Endothelial cell of umbilical vein (primary cell): ENCODE measurements around the gene CST8. TPM values are rescaled to one million over a fixed set of nuclear protein-coding genes. Genes with fewer than 3 reads are reported as not detected.

ENCODE experiments used
- BruUV-seq: library from RNA; stranded (reverse); fragments of 400-500 nt; replicated peaks from 2 replicates; lab custom pipeline; 2021; lab: Mats Ljungman, UMichigan
- CTCF ChIA-PET: fragments of 300-600, 350-600 bp; sonication (Branson Sonifier 250); formaldehyde crosslinking; loops from one replicate; lab custom pipeline; 2021; ENCODE audit warnings: antibody characterized with exemption, inconsistent platforms; lab: Charles Lee
- POLR2A ChIA-PET: fragments of 300-600, 350-600 bp; sonication (Branson Sonifier 250); formaldehyde crosslinking; loops from one replicate; lab custom pipeline; 2021; ENCODE audit warnings: antibody characterized with exemption, inconsistent platforms; lab: Charles Lee
- DNase-seq: peaks from one replicate; pipeline ENCODE4 v3.0.0-alpha.2; 2011; ENCODE audit warnings: low read depth, low spot score
- FAIRE-seq: peaks from 2 replicates; lab custom pipeline; 2011; peaks lifted over from hg19 to GRCh38; lab: Jason Lieb, UNC
- H2AFZ ChIP-seq: 2 replicates; pipeline ENCODE4 v1.6.0; 2012; ENCODE audit warnings: low read depth, low read length, control low read depth, inconsistent platforms
- H3K27ac ChIP-seq: 2 replicates; pipeline ENCODE4 v1.5.1; 2011; ENCODE audit warnings: low read depth, mild to moderate bottlenecking, control low read depth, low read length, moderate library complexity; ENCODE audit not compliant: insufficient read depth
- H3K27me3 ChIP-seq, 2 experiments: 2 replicates each; pipeline versions ENCODE4 v1.6.0 to v1.6.1; 2011; ENCODE audit warnings: low read length in 2 of 2, mixed read lengths in 1 of 2; ENCODE audit not compliant: control insufficient read depth in 2 of 2, insufficient read depth in 2 of 2
- H3K36me3 ChIP-seq, 2 experiments: 2 replicates in 1 of 2; 3 replicates in 1 of 2; pipeline ENCODE4 v1.5.1; 2011; ENCODE audit warnings: low read length in 2 of 2, mild to moderate bottlenecking in 1 of 2, moderate library complexity in 1 of 2; ENCODE audit not compliant: control insufficient read depth in 2 of 2, insufficient read depth in 2 of 2; ENCODE audit errors: extremely low read depth in 1 of 2
- H3K4me1 ChIP-seq: 3 replicates; pipeline ENCODE4 v1.5.1; 2011; ENCODE audit warnings: mild to moderate bottlenecking, low read length; ENCODE audit not compliant: control insufficient read depth, insufficient read depth; ENCODE audit errors: extremely low read depth
- H3K4me2 ChIP-seq: 2 replicates; pipeline ENCODE4 v1.6.1; 2011; ENCODE audit warnings: low read length, control low read depth, mixed read lengths; ENCODE audit not compliant: insufficient read depth
- H3K4me3 ChIP-seq, 3 experiments: fragments of 200-600 bp in 1 of 3; sonication (generic), shearing (Covaris generic) in 1 of 3; replicated peaks in 1 of 3; 2 replicates each; pipeline ENCODE4 v1.5.1; 2011 to 2016; ENCODE audit warnings: control low read depth in 3 of 3, low read length in 3 of 3, mild to moderate bottlenecking in 2 of 3, inconsistent platforms in 1 of 3, low read depth in 1 of 3, moderate library complexity in 1 of 3; ENCODE audit not compliant: insufficient read depth in 1 of 3
- H3K79me2 ChIP-seq: 2 replicates; pipeline ENCODE4 v1.6.0; 2012; ENCODE audit warnings: low read length, inconsistent platforms; ENCODE audit not compliant: control insufficient read depth, insufficient read depth
- H3K9ac ChIP-seq: replicated peaks from 2 replicates; pipeline ENCODE3; 2011; ENCODE audit warnings: low read length, control low read depth; ENCODE audit not compliant: insufficient read depth; ENCODE audit errors: extremely low read depth
- H3K9me1 ChIP-seq: replicated peaks from 3 replicates; pipeline ENCODE4 v1.6.0; 2011; ENCODE audit warnings: mild to moderate bottlenecking, low read length; ENCODE audit not compliant: control insufficient read depth, insufficient read depth; ENCODE audit errors: extremely low read depth
- H3K9me3 ChIP-seq: replicated peaks from 2 replicates; pipeline ENCODE4 v1.5.1; 2012; ENCODE audit warnings: low read length, inconsistent platforms; ENCODE audit not compliant: control insufficient read depth, insufficient read depth
- H4K20me1 ChIP-seq: replicated peaks from 2 replicates; pipeline ENCODE3; 2011; ENCODE audit warnings: mild to moderate bottlenecking, low read length; ENCODE audit not compliant: control insufficient read depth, insufficient read depth; ENCODE audit errors: extremely low read depth
- CTCF ChIP-seq, 2 donors: IDR thresholded peaks; 1 replicate in 1 of 2; 2 replicates in 1 of 2; pipeline ENCODE4 v1.5.1; 2011; ENCODE audit warnings: low read length in 2 of 2, mild to moderate bottlenecking in 2 of 2, moderate library complexity in 2 of 2, control low read depth in 1 of 2, inconsistent platforms in 1 of 2, low read depth in 1 of 2; ENCODE audit not compliant: insufficient read depth in 1 of 2; ENCODE audit errors: extremely low read depth in 1 of 2
- EZH2 ChIP-seq: IDR thresholded peaks from 2 replicates; pipeline ENCODE4 v1.6.1; 2012; ENCODE audit warnings: borderline replicate concordance, low read depth, mild to moderate bottlenecking, moderate library complexity, low read length, inconsistent platforms; ENCODE audit not compliant: severe bottlenecking
- FOS ChIP-seq: IDR thresholded peaks from 2 replicates; pipeline ENCODE4 v1.6.1; 2011; ENCODE audit warnings: mild to moderate bottlenecking, low read length, moderate library complexity, borderline replicate concordance; ENCODE audit not compliant: insufficient read depth
- GATA2 ChIP-seq: IDR thresholded peaks from 2 replicates; pipeline ENCODE4 v1.7.0; 2011; ENCODE audit warnings: low read depth, mild to moderate bottlenecking, moderate library complexity, mixed read lengths, low read length; ENCODE audit not compliant: insufficient read length, insufficient read depth
- JUN ChIP-seq: IDR thresholded peaks from 2 replicates; pipeline ENCODE4 v1.6.1; 2011; ENCODE audit warnings: borderline replicate concordance, low read depth; ENCODE audit not compliant: insufficient read length, insufficient read depth
- MAX ChIP-seq: IDR thresholded peaks from 2 replicates; pipeline ENCODE4 v1.6.1; 2011; ENCODE audit not compliant: insufficient read depth, insufficient read length
- MYC ChIP-seq: IDR thresholded peaks from one replicate; pipeline ENCODE4 v1.6.1; 2011; ENCODE audit warnings: mild to moderate bottlenecking, low read depth, low read length
- POLR2A ChIP-seq: IDR thresholded peaks from 2 replicates; pipeline ENCODE4 v1.6.1; 2012; ENCODE audit warnings: low read depth, mild to moderate bottlenecking, control low read depth, low read length
- POLR2AphosphoS5 ChIP-seq: IDR thresholded peaks from 2 replicates; pipeline ENCODE4 v1.6.1; 2012; ENCODE audit warnings: low read depth, mild to moderate bottlenecking, control low read depth, low read length, moderate library complexity; ENCODE audit not compliant: insufficient read depth
- dilution Hi-C: fragments of 300-500 bp; cut with MboI; formaldehyde crosslinking; loops from one replicate; pipeline ENCODE4 v1.15.0; 2019; ENCODE audit warnings: low sequenced_read_pairs; ENCODE audit not compliant: extremely low pct_ligation_motif_present
- intact Hi-C: fragments of 100-400 bp; cut with micrococcal nuclease; formaldehyde crosslinking; loops from one replicate; pipeline ENCODE4 v1.10.0; 2022
- polyA plus RNA-seq, 4 experiments: library from polyadenylated mRNA; depleted of rRNA in 3 of 4; stranded (reverse) in 3 of 4; unstranded in 1 of 4; fragments of >200 nt; gene quantifications; 2 replicates each; pipeline versions ENCODE4 v1.2.1 to v1.2.3, GENCODE V29; 2011 to 2012; ENCODE audit warnings: missing spikeins in 1 of 4
- small RNA-seq: library from RNA; depleted of rRNA; stranded (forward); fragments of <200 nt; gene quantifications from one replicate; pipeline ENCODE3, GENCODE V24; 2012; ENCODE audit warnings: low replicate concordance, low read depth; ENCODE audit not compliant: insufficient read depth, insufficient read length
- total RNA-seq: library from RNA; stranded (reverse); gene quantifications from 2 replicates; pipeline ENCODE4 v1.2.3, GENCODE V29; 2021

The CST8 gene
- total and polyA plus RNA-seq, 2 donors (not counting 3 experiments of a cell fraction or from before 2014, with no cell fraction given), result not detected

- H3K9me3 ChIP-seq, result no peaks in the 10 kb centered on the region
- H3K9me1 ChIP-seq, result no peaks in the 10 kb centered on the region
- no peaks in the 10 kb centered on the region for H3K36me3 ChIP-seq
- H3K4me1 ChIP-seq, result no peaks in the 10 kb centered on the region
- no TSS peak for BruUV-seq
- no peaks in the 10 kb centered on the region for H4K20me1 ChIP-seq
- CTCF ChIA-PET, result interaction anchor here (1.5 kb wide), 1 partner anchor 28 kb away, joined by 4 read pairs; no protein-coding TSS in a partner anchor
- H2AFZ ChIP-seq, result no peak overlapping the region
- DNase-seq (no peak), FAIRE-seq (no peak)
- no peak overlapping the region for H3K27ac ChIP-seq
- no peaks in the 10 kb centered on the region for H3K27me3 ChIP-seq
- H3K4me2 ChIP-seq, result no peak overlapping the region
- intact Hi-C loops (no loop called here), dilution Hi-C loops (no loop called here)
- no peak overlapping the region for H3K4me3 ChIP-seq
- POLR2A ChIA-PET, result no interaction called here
- no peak overlapping the region for H3K9ac ChIP-seq
- TF ChIP-seq POLR2A (no peak), MAX (no peak), EZH2 (no peak), FOS (no peak), JUN (no peak), MYC (no peak), GATA2 (no peak), POLR2AphosphoS5 (no peak), CTCF (IDR thresholded peaks at IDR 0.05; ENCODE audit: extremely low read depth in 1 of 2, insufficient read depth in 1 of 2, low read depth in 1 of 2, low read length in 2 of 2) (no peak)
- H3K79me2 ChIP-seq, result no peaks in the 10 kb centered on the region
Measured at GRCh38 chr20:23544133-23544532, 53.2 kb downstream of the CST8 start.

Small RNA genes within 50 kb of the gene (small RNA-seq; reads per million reads assigned to genes)
- gene RF00019, result not detected

Other genes starting within 250 kb of the CST8 start
- 27.1 and 28.5 TPM in 2 replicates for gene NXT1, start 140.3 kb upstream of the CST8 start, total RNA-seq
- gene NXT1, start 140.3 kb upstream of the CST8 start, polyA plus RNA-seq, result 39.2 and 40.2 TPM in 2 replicates
- 10.0 and 12.5 TPM in 2 replicates for gene GZF1, start 128.9 kb upstream of the CST8 start, total RNA-seq
- gene GZF1, start 128.9 kb upstream of the CST8 start, polyA plus RNA-seq, result 9.7 and 19.6 TPM in 2 replicates
- gene NAPB, start 69.6 kb upstream of the CST8 start, total RNA-seq, result 8.1 and 10.1 TPM in 2 replicates
- 3.2 and 4.7 TPM in 2 replicates for gene NAPB, start 69.6 kb upstream of the CST8 start, polyA plus RNA-seq
- not detected in 2 replicates for gene CSTL1, start 51.4 kb upstream of the CST8 start, total RNA-seq
- not detected in 2 replicates for gene CSTL1, start 51.4 kb upstream of the CST8 start, polyA plus RNA-seq
- not detected in 2 replicates for gene CST11, start 38.2 kb upstream of the CST8 start, total RNA-seq
- not detected in 2 replicates for gene CST11, start 38.2 kb upstream of the CST8 start, polyA plus RNA-seq
- not detected in 2 replicates for gene CST9L, start 77.4 kb downstream of the CST8 start, total RNA-seq
- gene CST9L, start 77.4 kb downstream of the CST8 start, polyA plus RNA-seq, result not detected in 2 replicates
- gene CST9, start 114.8 kb downstream of the CST8 start, total RNA-seq, result not detected in 2 replicates
- gene CST9, start 114.8 kb downstream of the CST8 start, polyA plus RNA-seq, result not detected in 2 replicates
- 251 and 260 TPM in 2 replicates for gene CST3, start 146.8 kb downstream of the CST8 start, total RNA-seq
- 479 and 691 TPM in 2 replicates for gene CST3, start 146.8 kb downstream of the CST8 start, polyA plus RNA-seq
- not detected in 2 replicates for gene CST4, start 197.9 kb downstream of the CST8 start, total RNA-seq
- gene CST4, start 197.9 kb downstream of the CST8 start, polyA plus RNA-seq, result not detected in 2 replicates